Osteocyte (in vitro differentiated cells): ENCODE results near the gene CUL9. TPM values are rescaled to one million over a fixed set of nuclear protein-coding genes. Genes with fewer than 3 reads are reported as not detected.

Source experiments
- DNase-seq: peaks from one replicate; pipeline ENCODE4 v3.0.0; 2021; ENCODE audit warnings: mixed read lengths; ENCODE audit not compliant: unreplicated experiment; ENCODE audit errors: extremely low spot score
- H3K27ac Mint-ChIP-seq: one replicate; pipeline ENCODE4 v1.8.0; 2021; ENCODE audit warnings: mild to moderate bottlenecking, mixed read lengths; ENCODE audit not compliant: unreplicated experiment
- H3K27me3 Mint-ChIP-seq: one replicate; pipeline ENCODE4 v1.8.0; 2021; ENCODE audit warnings: mixed read lengths; ENCODE audit not compliant: unreplicated experiment
- H3K36me3 Mint-ChIP-seq: one replicate; pipeline ENCODE4 v1.8.0; 2021; ENCODE audit warnings: mixed read lengths; ENCODE audit not compliant: unreplicated experiment
- H3K4me1 Mint-ChIP-seq: one replicate; pipeline ENCODE4 v1.8.0; 2021; ENCODE audit warnings: mixed read lengths; ENCODE audit not compliant: unreplicated experiment
- H3K4me3 Mint-ChIP-seq: one replicate; pipeline ENCODE4 v1.8.0; 2021; ENCODE audit warnings: mild to moderate bottlenecking, moderate library complexity, mixed read lengths; ENCODE audit not compliant: unreplicated experiment
- H3K9me3 Mint-ChIP-seq: one replicate; pipeline ENCODE4 v1.8.0; 2021; ENCODE audit warnings: mixed read lengths; ENCODE audit not compliant: unreplicated experiment
- total RNA-seq: library from RNA; stranded (reverse); gene quantifications from 2 replicates; pipeline ENCODE4 v1.2.1, GENCODE V29; 2021
- TF ChIP-seq, protein P1 (sequence below): fragments of 200-600 bp; sonication (generic); IDR thresholded peaks from 2 replicates; pipeline ENCODE4 v1.5.0; 2021; ENCODE audit warnings: antibody characterized with exemption, mild to moderate bottlenecking, moderate library complexity

Gene CUL9
- total RNA-seq, 1 donor from 2014 or later: 39.5 TPM

DNA sequence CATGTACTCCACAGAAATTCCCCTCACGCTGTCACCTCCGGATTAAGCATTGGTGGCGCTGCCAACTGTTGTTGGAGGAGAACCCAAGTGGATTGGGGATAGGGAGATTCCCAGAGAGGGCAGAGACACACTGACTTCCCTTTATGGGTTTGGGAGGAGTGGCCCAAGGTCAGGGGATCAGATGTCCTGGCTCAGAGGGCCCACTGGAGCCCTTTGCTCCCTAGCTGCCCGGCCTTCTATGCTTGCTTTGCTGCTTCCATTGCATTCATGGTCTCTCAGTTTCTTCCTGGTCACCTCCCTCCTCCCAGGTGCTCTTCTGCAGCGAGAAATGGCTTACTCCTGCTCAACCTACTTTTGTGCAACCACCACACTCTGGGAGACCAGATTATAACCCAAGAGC, 14.3 kb downstream of the CUL9 start:
- no peak for DNase-seq
- Mint-ChIP-seq H3K36me3 (peaks cover 41% of the 10 kb centered on the region), H3K9me3 (no peaks in the 10 kb centered on the region), H3K27me3 (no peaks in the 10 kb centered on the region), H3K27ac (no peak overlapping the region), H3K4me3 (no peak overlapping the region), H3K4me1 (no peaks in the 10 kb centered on the region)
- TF ChIP-seq, protein P1, sequence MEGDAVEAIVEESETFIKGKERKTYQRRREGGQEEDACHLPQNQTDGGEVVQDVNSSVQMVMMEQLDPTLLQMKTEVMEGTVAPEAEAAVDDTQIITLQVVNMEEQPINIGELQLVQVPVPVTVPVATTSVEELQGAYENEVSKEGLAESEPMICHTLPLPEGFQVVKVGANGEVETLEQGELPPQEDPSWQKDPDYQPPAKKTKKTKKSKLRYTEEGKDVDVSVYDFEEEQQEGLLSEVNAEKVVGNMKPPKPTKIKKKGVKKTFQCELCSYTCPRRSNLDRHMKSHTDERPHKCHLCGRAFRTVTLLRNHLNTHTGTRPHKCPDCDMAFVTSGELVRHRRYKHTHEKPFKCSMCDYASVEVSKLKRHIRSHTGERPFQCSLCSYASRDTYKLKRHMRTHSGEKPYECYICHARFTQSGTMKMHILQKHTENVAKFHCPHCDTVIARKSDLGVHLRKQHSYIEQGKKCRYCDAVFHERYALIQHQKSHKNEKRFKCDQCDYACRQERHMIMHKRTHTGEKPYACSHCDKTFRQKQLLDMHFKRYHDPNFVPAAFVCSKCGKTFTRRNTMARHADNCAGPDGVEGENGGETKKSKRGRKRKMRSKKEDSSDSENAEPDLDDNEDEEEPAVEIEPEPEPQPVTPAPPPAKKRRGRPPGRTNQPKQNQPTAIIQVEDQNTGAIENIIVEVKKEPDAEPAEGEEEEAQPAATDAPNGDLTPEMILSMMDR: no peak

DNA sequence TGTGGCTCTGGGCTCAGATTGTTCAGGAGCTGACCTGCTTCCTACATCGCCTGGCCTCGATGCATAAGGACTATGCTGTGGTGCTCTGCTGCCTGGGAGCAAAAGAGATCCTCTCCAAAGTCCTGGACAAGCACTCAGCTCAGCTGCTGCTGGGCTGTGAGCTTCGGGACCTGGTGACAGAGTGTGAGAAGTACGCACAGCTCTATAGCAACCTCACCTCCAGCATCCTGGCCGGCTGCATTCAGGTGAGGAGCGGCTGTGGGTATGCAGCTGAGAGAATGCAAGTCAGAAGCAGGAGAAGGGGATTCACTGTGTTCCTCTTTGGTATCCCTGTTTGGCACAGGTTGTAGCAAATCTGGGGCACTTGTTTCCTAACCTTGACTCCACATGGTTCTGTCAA, 17.9 kb downstream of the CUL9 start:
- Mint-ChIP-seq H3K27ac (no peak overlapping the region), H3K4me1 (no peaks in the 10 kb centered on the region)

DNA sequence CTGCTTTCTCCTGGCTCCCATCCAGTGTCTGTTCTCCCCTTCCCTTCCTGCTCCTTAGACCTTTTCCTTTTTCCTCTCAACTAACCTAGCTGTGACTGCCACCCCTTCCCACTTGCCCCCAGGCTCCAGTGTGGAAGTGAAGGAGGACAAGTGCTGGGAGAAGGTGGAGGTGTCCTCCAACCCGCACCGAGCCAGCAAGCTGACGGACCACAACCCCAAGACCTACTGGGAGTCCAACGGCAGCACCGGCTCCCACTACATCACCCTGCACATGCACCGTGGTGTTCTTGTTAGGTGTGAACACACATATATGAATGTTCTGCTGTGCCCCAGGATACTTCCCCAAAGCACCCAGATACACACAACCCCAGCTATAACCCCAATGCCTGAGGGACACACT, 18.5 kb downstream of the CUL9 start:
- Mint-ChIP-seq H3K9me3 (no peaks in the 10 kb centered on the region), H3K4me1 (no peaks in the 10 kb centered on the region), H3K4me3 (no peak overlapping the region), H3K36me3 (peaks cover 29% of the 10 kb centered on the region), H3K27me3 (no peaks in the 10 kb centered on the region), H3K27ac (no peak overlapping the region)
- DNase-seq: no peak
- TF ChIP-seq, protein P1: no peak

More for the DNA sequence above, 17.9 kb downstream of the CUL9 start:
- no peak for DNase-seq
- H3K4me3 Mint-ChIP-seq: no peak overlapping the region
- H3K9me3 Mint-ChIP-seq: no peaks in the 10 kb centered on the region
- TF ChIP-seq, protein P1: no peak
- H3K27me3 Mint-ChIP-seq: no peaks in the 10 kb centered on the region
- H3K36me3 Mint-ChIP-seq: peaks cover 31% of the 10 kb centered on the region

DNA sequence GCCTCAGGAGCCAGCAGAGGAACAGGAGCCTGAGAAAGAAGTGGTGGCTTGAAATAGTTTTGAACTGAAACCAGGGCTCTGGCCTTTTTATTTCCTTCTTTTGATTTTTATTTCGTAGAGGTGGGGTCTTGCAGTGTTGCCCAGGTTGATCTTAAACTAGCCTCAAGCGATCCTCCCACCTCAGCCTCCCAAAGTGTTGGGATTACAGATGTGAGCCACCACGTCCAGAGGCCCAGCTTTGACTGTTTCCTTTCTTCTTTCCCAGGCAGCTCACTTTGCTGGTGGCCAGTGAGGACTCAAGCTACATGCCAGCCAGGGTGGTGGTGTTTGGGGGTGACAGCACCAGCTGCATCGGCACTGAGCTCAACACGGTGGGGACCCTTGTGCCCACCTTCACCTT, 20.5 kb downstream of the CUL9 start:
- Mint-ChIP-seq H3K27ac (no peak overlapping the region), H3K4me3 (no peak overlapping the region), H3K9me3 (no peaks in the 10 kb centered on the region), H3K4me1 (no peaks in the 10 kb centered on the region), H3K27me3 (no peaks in the 10 kb centered on the region), H3K36me3 (peaks cover 31% of the 10 kb centered on the region)
- DNase-seq: no peak
- TF ChIP-seq, protein P1: no peak

DNA sequence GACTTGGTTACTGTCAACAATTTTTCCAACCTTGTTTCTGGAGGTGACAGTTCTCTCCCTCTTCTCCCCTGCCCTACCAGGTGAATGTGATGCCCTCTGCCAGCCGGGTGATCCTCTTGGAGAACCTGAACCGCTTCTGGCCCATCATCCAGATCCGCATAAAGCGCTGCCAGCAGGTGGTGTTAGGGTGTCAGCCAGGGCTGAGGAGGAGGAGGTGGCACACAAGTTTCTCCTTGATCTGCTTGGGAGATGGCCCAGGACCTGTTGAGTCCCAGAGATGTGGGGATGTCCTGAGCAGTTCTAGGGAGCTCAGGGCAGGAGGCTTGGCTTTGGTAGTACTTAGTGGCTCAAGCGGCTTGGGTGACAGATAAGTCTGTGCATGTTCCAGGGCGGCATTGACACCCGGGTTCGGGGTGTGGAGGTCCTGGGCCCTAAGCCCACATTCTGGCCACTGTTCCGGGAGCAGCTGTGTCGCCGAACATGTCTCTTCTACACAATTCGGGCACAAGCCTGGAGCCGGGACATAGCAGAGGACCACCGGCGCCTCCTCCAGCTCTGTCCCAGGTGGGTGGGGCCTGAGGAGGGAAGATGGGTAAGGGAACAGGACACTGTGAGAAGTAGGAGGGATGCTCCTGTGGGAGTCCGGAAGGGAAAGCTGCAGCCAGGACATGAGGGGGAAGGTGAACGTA, 21.2 kb downstream of the CUL9 start:
- Mint-ChIP-seq H3K4me1 (no peaks in the 10 kb centered on the region), H3K4me3 (no peak overlapping the region), H3K27me3 (no peaks in the 10 kb centered on the region), H3K27ac (no peak overlapping the region), H3K36me3 (peaks cover 31% of the 10 kb centered on the region), H3K9me3 (no peaks in the 10 kb centered on the region)
- DNase-seq: no peak
- TF ChIP-seq, protein P1: no peak
